Measurements from ENCODE around the gene ADAM22.

Gene ADAM22

GRCh38 chr7:88167721-88168120 lies 233.7 kb downstream of the ADAM22 start:
- DNase-seq, result no peak

- DNase-seq, result peak; percentile 3
Observed at GRCh38 chr7:88169717-88170320, 235.8 kb downstream of the ADAM22 start.

- no peak for DNase-seq
Observed at GRCh38 chr7:88172842-88173241, 238.8 kb downstream of the ADAM22 start.

DNA sequence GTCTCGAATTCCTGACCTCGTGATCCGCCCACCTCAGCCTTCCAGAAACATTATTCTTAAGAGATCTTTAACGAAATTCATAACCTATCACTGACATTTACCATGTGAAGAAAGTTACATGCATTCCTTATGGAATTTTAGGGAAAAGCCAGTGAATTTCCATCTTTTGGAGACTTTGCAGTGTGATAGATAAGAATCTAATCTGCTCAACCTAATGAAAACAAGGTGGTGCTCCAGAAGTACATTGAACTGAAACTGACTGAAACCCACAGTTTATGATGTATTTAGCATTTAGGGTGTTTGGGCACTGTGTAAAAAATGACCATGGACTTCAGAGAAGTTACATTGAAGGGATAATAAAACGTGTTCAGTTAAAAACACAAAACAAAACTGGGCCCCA lies 242.1 kb downstream of the ADAM22 start:
- DNase-seq, result no peak

DNA sequence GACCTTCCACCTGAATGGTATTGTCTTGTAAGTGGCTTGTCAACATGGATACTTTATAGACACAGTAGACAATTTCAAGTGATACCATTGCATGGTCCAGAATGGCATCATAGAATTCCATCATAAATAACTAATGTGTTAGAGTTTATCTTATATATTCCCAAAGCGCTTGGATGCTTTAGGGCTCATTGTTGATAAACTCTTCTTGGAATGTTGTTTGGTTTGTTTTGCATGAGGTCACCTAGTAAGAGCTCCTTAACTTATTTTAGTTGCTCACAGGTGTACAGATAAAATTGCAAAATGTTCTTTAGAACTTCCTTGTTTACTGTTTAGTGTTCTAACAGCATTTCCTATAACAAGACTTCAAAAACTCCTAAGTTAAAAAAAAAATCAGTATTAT lies 249.0 kb downstream of the ADAM22 start:
- DNase-seq, result no peak

GRCh38 chr7:88184848-88185304 lies 250.8 kb downstream of the ADAM22 start:
- peak; percentile 7 for DNase-seq

DNA sequence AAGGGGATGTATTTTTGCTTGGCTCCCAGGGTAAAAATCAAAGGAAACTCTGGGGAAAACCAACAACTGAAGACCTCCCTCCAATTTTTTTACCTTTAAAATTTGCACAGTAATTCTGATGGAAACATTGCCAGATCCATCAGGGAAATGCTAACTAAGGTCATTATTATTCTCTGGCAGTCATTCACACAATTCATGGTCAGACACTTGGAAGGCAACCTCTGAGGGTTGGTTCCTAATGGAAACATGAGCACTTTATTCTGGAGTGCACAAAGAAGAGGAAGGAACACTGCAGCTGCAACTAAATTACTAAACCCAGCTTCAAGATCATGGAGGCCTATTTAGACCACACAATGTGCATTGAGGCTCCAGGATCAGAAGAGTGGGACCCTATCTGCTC lies 251.6 kb downstream of the ADAM22 start:
- DNase-seq, result no peak

- no peak for DNase-seq
Observed at GRCh38 chr7:88191911-88192310, 257.9 kb downstream of the ADAM22 start.

DNA sequence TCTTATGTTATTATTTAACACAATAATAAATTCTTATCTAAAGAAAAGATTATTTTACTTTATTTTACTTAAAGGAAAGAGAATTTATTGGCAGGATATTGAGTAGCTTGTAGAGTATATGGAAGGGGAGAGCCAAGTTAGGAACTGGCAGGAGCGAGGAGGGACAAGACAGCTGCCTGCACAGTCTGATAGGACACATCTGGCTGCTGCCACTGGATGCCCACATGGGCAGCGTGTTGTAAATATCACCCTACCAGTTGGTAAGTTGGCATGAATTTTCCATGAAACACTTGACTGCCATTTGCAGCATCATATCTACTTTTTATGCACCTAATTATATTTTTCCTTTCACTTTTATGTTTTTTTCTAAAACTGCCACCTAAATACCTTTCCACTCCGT lies 266.2 kb downstream of the ADAM22 start:
- no peak for DNase-seq

DNA sequence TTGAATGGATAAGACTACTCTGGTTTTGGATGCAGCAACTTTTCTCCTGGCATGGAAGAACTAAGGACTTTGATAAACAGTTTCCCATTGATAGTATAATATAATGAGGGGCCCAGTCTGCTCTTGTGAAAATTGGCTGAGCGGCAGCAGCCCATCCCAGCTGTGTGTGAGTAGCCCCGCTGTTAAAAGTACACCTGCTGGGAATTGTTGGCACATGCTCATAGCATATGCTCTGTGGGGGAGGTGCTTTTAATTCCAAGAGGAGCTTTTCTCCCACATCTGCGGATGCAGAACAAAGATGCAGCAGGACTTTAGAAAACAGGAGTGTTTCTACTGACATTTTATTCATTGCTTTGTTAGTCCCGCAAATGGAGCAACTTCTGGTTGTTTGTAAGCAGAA lies 266.7 kb downstream of the ADAM22 start:
- no peak for DNase-seq

- no peak for DNase-seq
Observed at GRCh38 chr7:88201305-88201704, 267.3 kb downstream of the ADAM22 start.

DNA sequence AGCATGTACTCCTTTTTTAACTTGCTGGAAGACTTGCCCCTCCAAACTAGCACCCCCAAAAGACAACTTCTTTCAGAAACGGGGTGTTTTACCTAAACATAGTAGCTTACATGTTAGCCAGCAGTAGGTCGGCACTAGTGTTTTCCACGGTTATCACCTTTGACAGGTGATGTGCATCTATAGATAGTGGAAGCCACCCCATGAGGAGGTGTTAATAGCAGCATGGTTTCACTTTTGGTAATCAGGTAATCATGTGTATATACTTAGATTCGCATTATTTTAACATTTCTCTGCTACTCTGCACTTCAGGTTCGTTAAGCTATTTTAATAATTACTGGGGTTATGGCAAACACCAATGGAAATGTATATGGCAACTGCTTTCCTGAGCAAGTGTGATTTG lies 268.2 kb downstream of the ADAM22 start:
- DNase-seq, result no peak

DNA sequence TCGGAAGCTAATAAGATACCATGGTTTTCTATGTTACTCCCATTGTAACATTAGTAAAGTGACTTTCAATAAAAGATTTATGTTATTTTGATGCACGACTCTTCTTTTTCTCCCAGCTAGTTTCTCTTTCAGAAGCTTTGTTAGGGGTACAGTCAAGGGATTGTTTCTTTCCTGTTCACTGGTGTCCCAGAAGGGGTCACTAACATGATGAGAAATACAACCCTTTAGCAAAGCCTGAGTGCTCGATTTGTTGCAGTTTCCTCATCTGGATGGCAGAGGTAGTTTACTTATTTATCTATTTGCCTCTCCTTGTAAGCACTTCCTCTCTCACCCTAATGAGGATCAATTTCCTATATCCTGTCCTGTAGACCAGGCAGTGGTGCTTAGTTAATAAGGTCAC lies 268.7 kb downstream of the ADAM22 start:
- no peak for DNase-seq

DNA sequence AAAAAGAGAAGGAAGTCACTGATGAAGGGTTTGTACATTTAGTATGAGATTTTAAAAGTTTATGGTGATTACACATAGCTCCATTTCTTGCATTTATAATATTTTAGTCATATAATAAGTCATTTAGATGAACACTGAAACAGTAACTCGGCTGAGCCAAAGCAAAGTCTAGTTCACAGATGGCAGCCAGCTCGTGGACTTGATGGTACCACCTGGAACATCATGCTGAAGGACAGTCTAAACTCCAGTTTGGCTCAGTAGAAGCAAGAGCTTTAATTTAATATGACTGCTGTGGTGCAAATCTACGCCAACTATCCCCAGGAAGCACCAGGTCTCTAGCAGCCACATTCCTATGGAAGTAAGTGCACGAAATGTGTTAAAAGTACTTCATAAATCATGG lies 269.4 kb downstream of the ADAM22 start:
- no peak for DNase-seq

DNA sequence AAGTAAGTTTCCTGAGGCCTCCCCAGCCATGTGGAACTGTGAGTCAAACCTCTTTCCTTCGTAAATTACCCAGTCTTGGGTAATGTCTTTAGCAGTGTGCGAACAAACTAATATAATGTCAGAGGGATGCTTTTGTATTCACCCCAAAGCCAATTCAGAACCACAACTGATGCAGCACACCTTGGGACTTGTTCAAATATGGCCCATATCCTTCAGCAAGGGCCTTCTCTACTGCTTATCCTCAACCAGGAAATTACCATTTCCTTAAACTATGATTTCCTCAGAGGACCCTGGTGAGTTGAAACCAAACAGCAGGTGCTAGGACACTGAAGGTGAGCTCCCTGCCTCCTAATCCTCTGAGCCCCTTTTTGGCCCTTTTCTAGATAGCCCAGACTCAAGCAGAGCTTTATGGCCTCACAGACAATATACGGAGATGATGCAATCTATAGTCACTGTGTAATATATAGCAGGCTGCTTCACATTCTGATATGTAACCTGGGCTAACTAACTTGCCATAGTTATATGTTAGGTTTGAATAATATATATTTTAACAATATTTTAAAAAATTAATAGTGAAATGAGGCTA lies 270.6 kb downstream of the ADAM22 start:
- DNase-seq, result no peak

DNA sequence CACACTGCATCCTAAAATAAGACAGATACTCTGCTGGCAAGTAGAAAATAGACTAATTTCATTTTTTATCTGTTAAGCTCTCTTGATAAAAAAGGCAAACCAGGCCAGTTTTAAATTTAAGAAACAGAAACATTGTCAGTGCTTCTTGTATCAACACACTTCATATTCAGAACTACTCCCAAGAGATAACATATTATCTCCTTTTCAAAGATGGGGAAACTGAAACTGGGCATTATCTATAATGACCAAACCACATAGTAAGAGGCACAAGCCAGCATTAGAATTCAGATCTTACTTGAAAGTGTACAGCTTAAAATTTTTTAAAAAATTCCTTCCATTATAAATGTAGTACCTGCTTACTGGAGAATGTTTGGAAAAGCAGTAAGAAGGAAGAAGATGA lies 271.1 kb downstream of the ADAM22 start:
- no peak for DNase-seq

DNA sequence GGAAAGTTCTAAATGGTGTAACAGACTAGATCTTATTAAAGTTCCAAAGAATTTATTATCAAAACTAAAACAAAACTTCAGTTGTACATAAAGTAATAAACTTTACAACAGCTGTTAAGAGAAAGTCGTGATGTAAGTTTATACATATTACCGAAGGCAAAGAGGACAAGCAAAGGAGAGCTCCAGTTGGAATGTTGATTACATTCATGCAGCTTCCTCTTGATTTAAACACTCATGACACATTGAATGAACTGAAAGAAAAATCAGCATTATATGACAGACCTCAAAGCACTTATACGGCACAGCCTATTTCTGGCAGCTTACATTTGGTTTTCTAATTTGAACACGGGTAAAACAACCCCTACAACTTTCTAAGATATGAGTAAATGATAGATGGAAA lies 272.2 kb downstream of the ADAM22 start:
- no peak for DNase-seq

DNA sequence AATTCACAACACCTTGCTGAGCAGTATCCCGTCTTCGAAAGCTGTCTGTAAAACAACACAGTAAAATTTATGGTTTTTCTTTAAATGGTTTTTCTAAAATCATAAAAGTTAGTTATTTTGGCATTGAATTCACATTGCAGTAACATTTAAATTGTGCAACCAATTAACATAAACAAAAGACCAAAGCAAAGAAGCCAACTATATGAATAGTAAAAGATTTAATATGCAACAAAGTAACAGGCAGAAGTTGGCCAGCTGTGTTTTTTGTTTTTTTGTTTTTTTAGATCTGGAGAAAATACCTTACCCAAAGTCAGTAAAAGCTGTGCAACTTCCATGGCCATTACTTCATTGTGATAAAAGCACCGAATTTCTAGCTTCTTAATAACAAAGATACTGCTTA lies 274.5 kb downstream of the ADAM22 start:
- no peak for DNase-seq

DNA sequence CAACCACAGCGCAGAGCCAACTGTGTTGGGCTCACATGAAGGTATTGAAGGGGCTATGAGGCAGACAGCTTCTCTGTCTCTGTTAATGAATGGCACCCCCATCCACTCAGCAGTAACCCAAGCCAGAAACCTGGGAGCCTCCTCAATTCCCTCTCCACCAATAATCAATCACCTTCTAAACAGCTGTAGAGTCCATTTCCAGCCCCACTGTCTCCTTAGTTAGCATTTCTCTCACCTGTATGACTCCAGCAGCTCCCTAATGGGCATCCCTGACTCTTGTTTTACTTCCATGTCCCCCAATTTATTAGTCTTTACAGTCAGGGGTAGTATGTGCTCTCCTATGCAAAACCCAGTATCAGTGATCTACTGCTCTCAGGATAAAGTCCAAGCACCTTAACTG lies 278.9 kb downstream of the ADAM22 start:
- no peak for DNase-seq

- DNase-seq, result no peak
Observed at GRCh38 chr7:88214456-88214855, 280.4 kb downstream of the ADAM22 start.

- no peak for DNase-seq
Observed at GRCh38 chr7:88215295-88215694, 281.2 kb downstream of the ADAM22 start.

- no peak for DNase-seq
Observed at GRCh38 chr7:88216276-88216675, 282.2 kb downstream of the ADAM22 start.

- DNase-seq, result no peak
Observed at GRCh38 chr7:88217675-88218428, 283.8 kb downstream of the ADAM22 start.

- DNase-seq, result no peak
Observed at GRCh38 chr7:88218429-88218745, 284.3 kb downstream of the ADAM22 start.
